Measurements from ENCODE around the gene GRID1. TPM values are rescaled to one million over a fixed set of nuclear protein-coding genes. Genes with fewer than 3 reads are reported as not detected.

The GRID1 gene
- total RNA-seq, 3 donors from 2014 or later: 0.61 to 1.9 (median 0.87) TPM

DNA sequence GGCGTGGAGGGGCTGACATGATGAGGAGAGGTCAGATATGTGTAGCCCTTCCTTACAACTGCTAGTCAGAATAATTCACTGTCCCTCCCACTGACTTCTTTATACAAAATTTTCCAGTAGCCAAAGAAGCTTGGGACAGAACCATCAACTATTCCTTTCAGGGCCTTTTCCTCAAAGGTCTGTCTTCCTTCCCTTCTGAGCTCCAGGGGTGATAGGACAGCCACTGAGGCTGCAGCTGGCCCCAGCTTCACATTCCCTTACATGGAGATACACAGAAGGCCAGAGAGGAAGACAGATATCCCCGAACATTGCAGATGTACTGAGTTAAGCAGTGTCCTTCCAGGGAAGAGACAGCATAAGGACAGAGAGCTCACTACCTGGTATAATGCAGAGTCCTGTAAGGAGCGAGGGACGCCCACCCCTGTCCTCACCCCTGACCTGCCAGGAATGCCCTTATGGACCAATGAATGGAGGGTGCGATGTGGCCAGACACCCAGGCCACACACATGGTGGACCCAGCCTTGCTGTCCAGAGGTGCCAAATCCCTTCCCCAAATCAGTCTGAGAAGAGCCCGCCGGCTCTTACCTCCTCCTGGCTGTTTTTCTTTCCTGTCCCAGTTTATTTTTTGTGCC is 754.7 kb downstream of the GRID1 start:
- intact Hi-C loops (cut with DNase I, micrococcal nuclease): no loop called here
- DNase-seq: no peak
- H3K9me3 ChIP-seq: no peaks in the 10 kb centered on the region
- H3K4me1 ChIP-seq (ENCODE audit: low read depth): peaks cover 3% of the 10 kb centered on the region
- TF ChIP-seq, protein P1, sequence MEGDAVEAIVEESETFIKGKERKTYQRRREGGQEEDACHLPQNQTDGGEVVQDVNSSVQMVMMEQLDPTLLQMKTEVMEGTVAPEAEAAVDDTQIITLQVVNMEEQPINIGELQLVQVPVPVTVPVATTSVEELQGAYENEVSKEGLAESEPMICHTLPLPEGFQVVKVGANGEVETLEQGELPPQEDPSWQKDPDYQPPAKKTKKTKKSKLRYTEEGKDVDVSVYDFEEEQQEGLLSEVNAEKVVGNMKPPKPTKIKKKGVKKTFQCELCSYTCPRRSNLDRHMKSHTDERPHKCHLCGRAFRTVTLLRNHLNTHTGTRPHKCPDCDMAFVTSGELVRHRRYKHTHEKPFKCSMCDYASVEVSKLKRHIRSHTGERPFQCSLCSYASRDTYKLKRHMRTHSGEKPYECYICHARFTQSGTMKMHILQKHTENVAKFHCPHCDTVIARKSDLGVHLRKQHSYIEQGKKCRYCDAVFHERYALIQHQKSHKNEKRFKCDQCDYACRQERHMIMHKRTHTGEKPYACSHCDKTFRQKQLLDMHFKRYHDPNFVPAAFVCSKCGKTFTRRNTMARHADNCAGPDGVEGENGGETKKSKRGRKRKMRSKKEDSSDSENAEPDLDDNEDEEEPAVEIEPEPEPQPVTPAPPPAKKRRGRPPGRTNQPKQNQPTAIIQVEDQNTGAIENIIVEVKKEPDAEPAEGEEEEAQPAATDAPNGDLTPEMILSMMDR (IDR thresholded peaks at IDR 0.05): no peak
- H3K4me3 ChIP-seq: no peak overlapping the region
- no peaks in the 10 kb centered on the region for H3K36me3 ChIP-seq (ENCODE audit: low read depth)
- ATAC-seq: no peak

DNA sequence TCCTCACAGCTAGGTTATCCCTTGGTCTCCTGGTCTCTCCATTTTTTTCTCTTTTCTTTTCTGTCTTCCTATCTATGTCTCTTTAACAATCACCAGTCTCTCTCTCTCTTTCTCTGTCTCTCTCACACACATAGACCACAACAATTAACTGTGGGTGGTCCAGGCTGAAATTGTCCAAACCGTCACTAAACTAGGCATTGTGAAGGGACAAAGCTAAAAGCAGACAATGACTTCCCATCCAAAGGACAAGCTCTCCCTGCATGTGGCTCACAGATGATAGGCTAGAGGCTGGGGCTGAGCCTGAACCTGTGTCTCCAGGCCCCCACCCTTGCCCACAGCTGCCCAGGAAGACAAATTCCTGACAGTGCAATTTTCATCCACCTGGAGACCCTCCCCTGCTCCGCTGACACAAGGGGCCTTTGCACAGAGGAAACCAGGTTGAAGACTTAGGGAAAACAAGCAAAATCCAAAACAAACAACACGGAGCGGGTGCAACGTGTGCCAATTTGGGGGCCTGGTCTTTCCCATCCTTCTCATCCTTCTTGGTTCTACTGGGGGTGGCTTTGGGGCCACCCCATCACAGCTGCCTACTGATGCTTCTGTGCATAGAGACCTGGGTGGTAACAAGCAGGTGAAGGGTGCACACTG is 755.4 kb downstream of the GRID1 start:
- ATAC-seq (no peak), DNase-seq (no peak)
- TF ChIP-seq, protein P1 (IDR thresholded peaks at IDR 0.05): no peak
- intact Hi-C loops (cut with DNase I, micrococcal nuclease): no loop called here
- Histone ChIP-seq H3K4me3 (no peak overlapping the region), H3K36me3 (ENCODE audit: low read depth) (no peaks in the 10 kb centered on the region), H3K4me1 (ENCODE audit: low read depth) (peaks cover 3% of the 10 kb centered on the region), H3K9me3 (no peaks in the 10 kb centered on the region)

DNA sequence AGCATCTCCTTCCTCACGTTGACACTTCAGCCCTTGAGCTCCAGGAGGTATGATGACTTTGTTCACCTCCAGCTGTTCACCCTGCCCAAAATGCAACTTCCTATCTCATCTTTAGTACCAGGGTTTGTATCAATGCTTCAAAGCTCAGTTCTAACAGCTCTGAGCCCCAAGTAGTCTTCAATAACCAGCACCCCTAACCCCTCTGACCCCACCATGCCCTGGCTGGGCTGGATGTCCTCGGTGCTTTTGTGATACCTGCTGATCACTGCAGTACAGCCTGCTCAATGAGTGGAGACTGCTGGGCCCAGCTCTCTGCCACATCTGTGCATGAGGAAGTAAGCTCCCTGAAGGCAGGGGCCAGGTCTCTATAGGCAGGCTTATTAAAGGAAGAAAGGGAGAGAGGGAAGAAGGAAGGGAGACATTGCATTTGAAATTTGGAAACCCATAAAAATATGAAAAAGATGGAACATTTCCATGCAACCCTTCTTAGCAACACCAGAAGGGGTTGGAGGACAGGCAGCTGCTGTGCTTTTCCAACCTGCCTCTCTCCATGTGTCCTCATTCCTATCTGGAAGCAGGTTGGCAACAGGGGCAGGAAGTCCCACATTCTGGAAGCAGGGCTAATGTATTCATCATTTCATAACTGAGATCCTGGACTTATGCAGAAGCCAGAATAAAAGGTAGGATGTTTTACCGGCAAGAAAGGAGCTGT is 756.1 kb downstream of the GRID1 start:
- H3K36me3 ChIP-seq (ENCODE audit: low read depth): no peaks in the 10 kb centered on the region
- H3K4me1 ChIP-seq (ENCODE audit: low read depth): peaks cover 3% of the 10 kb centered on the region
- TF ChIP-seq, protein P1 (IDR thresholded peaks at IDR 0.05): no peak
- intact Hi-C loops (cut with DNase I, micrococcal nuclease): no loop called here
- ATAC-seq (no peak), DNase-seq (no peak)
- H3K4me3 ChIP-seq: no peak overlapping the region
- H3K9me3 ChIP-seq: no peaks in the 10 kb centered on the region

DNA sequence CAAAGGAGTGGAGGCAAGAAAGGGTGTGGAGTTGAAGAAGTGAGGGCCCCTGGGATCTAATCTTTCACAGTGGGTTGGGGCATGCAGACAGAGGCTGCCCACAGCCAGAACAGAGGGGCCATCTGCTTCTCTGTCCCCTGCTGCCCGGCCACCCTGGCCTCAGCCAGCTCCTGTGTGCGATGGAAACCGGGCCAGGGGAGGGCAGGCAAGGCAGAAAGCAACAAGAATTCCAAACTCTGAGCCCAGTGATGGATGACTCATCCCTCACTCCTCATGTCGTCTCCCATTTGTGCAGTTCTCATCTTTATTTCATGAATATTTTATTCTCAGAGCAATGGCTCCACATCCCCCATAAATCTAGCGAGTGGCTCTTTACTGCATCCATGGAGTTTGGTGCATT is 757.1 kb downstream of the GRID1 start:
- intact Hi-C loops (cut with DNase I, micrococcal nuclease): no loop called here
- no peak for ATAC-seq
- TF ChIP-seq, protein P1 (IDR thresholded peaks at IDR 0.05): no peak
- DNase-seq: no peak
- Histone ChIP-seq H3K4me1 (ENCODE audit: low read depth) (peaks cover 3% of the 10 kb centered on the region), H3K9me3 (no peaks in the 10 kb centered on the region), H3K4me3 (no peak overlapping the region), H3K36me3 (ENCODE audit: low read depth) (no peaks in the 10 kb centered on the region)

DNA sequence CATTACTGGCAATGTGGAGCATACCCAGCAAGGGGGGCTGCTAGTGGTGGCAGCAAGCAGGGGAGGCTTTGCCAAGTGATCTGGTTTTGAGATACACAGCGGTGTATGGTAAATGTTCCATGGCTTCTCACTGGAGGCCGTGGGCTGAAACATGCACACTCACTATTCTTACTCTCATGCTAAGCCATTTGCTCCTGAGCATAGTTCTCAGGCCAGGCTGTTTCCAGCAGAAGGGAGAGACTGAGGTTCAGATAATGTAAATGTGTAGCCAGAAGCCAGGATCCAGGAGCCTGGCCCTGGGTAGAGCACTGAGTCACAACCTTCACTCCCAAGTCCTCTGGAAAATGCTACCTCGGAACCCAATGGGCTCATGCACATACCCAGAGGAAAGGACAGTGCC is 757.9 kb downstream of the GRID1 start:
- peaks cover 3% of the 10 kb centered on the region for H3K4me1 ChIP-seq (ENCODE audit: low read depth)
- H3K4me3 ChIP-seq: no peak overlapping the region
- H3K9me3 ChIP-seq: no peaks in the 10 kb centered on the region
- H3K36me3 ChIP-seq (ENCODE audit: low read depth): no peaks in the 10 kb centered on the region
- ATAC-seq (no peak), DNase-seq (no peak)
- intact Hi-C loops (cut with DNase I, micrococcal nuclease): no loop called here
- TF ChIP-seq, protein P1 (IDR thresholded peaks at IDR 0.05): no peak
